ENCODE measurements around the gene CTXND2.
"Not testable (repeated sequence)": the region's sequence is repeated elsewhere in the genome, so short reads cannot be mapped to it uniquely, and the experiment has no call there.

Gene CTXND2

DNA sequence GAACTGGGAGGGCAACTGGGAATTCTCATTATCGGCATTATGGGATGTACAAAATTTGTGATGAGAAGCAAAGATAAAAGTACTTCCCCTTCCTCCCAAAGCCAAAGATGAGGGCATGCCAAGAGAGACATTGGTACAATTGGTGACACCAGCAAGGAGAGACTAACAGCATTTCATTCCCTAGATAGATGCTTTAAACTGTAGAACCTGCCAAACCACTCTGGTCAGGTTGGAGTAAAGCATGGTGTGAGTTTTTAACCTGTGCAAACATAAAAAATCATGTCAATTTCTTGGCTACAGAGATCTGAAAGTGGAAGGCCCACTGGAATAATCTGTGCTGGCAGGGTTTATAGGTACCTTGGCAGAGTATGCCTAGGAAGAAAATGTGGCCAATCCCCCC is 19.4 kb downstream of the CTXND2 start:
- no peaks in the 10 kb centered on the region for H3K27me3 Mint-ChIP-seq

DNA sequence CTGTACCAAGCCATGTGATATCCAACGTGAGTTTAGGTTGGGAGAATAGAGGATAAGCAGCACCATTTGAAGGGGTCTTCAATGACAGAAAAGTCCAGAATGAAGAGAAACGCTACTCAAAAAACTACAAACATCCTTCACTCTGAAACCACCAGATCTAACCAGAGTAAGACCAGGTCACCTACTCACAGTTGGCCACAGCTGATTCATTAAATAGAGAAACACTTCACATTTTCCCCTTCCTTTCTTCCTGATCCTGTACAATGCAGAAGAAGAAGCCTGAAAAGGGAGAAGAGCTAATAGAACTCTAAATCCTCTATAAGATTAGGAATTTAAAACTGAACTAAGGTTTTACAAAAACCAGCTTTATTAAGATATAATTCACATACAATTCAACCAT is 19.9 kb downstream of the CTXND2 start:
- Mint-ChIP-seq H3K9me3 (no peaks in the 10 kb centered on the region), H3K27ac (no peak overlapping the region), H3K4me3 (no peak overlapping the region), H3K4me1 (peaks cover 3% of the 10 kb centered on the region), H3K27me3 (no peaks in the 10 kb centered on the region), H3K36me3 (no peaks in the 10 kb centered on the region)
- DNase-seq (ENCODE audit: low spot score in 2 of 2) (no peak), ATAC-seq (ENCODE audit: low read depth) (no peak)

More for the DNA sequence above, 19.4 kb downstream of the CTXND2 start:
- Mint-ChIP-seq H3K9me3 (no peaks in the 10 kb centered on the region), H3K27ac (no peak overlapping the region), H3K36me3 (no peaks in the 10 kb centered on the region), H3K4me3 (no peak overlapping the region), H3K4me1 (peaks cover 3% of the 10 kb centered on the region)
- DNase-seq (ENCODE audit: low spot score in 2 of 2) (no peak), ATAC-seq (ENCODE audit: low read depth) (no peak)

DNA sequence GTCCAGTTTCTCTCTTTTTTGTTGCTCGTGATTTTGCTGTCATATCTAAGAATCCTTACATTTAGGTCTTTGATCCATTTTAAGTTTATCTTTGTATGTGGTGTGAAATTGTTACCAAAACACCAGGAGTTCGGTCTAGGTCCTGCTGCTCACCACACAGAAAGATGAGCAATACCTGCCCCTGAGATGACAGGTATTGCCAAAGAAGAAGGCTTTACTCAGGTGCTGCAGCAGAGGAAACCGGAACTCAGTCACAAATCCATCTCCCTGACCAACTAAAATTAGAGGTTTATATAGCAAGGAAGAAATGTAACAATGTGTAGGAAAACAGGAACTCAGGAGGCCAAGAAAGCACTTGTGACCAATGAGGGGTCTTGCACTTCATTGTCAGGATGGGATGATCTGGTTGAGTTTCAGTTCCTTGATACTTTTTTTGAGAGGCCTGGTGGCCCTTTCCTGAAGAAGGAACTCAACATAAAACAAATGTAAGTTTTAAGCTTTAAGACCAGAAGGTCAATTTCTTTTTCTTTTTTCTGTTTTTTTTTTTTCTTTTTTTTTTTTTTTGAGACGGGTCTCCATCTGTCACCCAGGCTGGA is 22.7 kb downstream of the CTXND2 start:
- ATAC-seq (ENCODE audit: low read depth) = peak; percentile 37
- Mint-ChIP-seq H3K9me3 (no peaks in the 10 kb centered on the region), H3K27ac (no peak overlapping the region)

DNA sequence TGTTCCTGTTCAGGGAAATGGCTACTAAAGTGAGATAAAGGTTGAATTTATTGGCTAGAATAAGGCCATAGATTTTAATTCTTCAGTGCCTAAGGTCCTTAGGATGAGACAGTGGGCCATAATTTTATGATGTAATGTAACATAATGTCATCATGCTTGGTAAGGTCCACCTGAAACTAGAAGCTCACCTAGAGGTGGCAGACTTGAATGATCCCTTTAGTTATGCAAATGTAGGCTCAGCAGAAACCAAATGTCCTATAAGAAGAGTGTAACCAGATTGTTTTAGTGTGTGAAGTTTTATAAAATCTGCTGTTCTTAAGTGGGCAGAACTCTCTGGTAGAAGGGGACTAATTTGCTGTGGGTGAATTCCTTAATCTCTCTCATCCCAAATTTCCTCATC is 25.7 kb downstream of the CTXND2 start:
- Mint-ChIP-seq H3K27ac (no peak overlapping the region), H3K4me1 (peaks cover 3% of the 10 kb centered on the region), H3K4me3 (no peak overlapping the region), H3K27me3 (no peaks in the 10 kb centered on the region), H3K9me3 (no peaks in the 10 kb centered on the region), H3K36me3 (no peaks in the 10 kb centered on the region)
- no peak for ATAC-seq (ENCODE audit: low read depth)
- DNase-seq (ENCODE audit: low spot score in 2 of 2) = no peak

More for the DNA sequence above, 22.7 kb downstream of the CTXND2 start:
- Mint-ChIP-seq H3K36me3 (no peaks in the 10 kb centered on the region), H3K27me3 (no peaks in the 10 kb centered on the region), H3K4me1 (peaks cover 3% of the 10 kb centered on the region), H3K4me3 (no peak overlapping the region)
- no peak for DNase-seq (ENCODE audit: low spot score in 2 of 2)

DNA sequence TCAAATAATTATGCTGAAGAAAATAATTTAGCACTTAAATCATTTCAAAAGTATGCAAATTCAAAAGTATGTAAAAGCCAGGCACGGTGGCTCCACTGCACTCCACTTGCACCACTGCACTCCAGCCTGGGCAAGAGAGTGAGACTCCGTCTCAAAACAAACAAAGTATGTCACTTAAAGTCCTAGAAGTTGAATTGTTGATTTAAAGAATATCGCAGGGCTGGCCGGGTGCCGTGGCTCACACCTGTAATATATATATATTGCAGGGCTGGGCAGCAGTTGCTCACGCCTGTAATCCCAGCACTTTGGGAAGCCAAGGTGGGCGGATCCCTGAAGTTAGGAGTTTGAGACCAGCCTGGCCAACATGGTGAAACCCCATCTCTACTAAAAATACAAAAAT is 30.5 kb downstream of the CTXND2 start:
- Mint-ChIP-seq H3K36me3 (no peaks in the 10 kb centered on the region), H3K4me3 (no peak overlapping the region), H3K4me1 (peaks cover 3% of the 10 kb centered on the region), H3K9me3 (no peaks in the 10 kb centered on the region), H3K27ac (no peak overlapping the region), H3K27me3 (no peaks in the 10 kb centered on the region)
- no peak for ATAC-seq (ENCODE audit: low read depth)
- DNase-seq (ENCODE audit: low spot score in 2 of 2) = no peak

DNA sequence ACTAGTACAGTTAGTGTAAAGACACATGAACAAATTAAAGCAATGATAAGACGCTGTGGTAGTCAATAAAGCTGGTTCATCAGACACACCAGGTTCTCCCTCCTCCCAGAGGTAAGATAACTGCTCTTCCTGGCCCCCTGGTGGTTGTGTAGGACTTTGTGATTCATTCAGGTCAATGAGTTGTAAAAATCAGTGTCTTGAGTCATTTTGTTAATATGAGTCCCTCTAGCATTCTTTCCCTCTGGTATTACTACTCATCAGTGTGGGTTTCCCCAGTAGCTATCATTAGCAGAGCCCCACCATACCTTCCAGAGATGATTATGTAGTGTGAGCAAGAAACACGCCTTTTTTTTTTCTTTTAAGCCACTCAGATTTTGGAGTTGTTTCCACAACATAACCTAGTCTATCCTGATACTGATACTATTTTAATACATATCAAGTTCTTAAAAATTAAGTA is 35.6 kb downstream of the CTXND2 start:
- ATAC-seq (ENCODE audit: low read depth) (peak; percentile 30), DNase-seq (ENCODE audit: low spot score in 2 of 2) (peak; percentile 56 to 71)
- Mint-ChIP-seq H3K27ac (no peak overlapping the region), H3K9me3 (no peaks in the 10 kb centered on the region), H3K4me3 (no peak overlapping the region), H3K36me3 (peaks cover 3% of the 10 kb centered on the region), H3K4me1 (peaks cover 11% of the 10 kb centered on the region), H3K27me3 (no peaks in the 10 kb centered on the region)

DNA sequence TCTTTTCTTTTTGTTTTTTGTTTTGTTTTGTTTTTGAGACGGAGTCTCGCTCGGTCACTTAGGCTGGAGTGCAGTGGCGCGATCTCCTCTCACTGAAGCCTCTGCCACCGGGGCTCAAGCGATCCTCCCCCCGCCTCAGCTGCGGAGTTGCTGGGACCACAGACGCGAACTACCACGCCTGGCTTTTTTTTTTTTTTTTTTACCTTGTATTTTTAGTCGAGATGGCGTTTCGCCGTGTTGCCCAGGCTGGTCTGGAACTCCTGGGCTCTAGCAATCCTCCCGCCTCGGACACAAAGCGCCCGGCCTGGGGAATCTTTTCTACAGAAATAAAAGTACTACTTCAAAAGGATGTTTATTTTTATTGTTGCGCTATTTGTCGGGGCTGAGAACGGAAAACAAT is 38.1 kb downstream of the CTXND2 start:
- DNase-seq (ENCODE audit: low spot score in 2 of 2) (no peak), ATAC-seq (ENCODE audit: low read depth) (no peak)
- Mint-ChIP-seq H3K9me3 (no peaks in the 10 kb centered on the region), H3K4me3 (peak overlapping the region; percentile 95), H3K36me3 (peaks cover 16% of the 10 kb centered on the region), H3K27ac (peak overlapping the region; percentile 96), H3K4me1 (peaks cover 13% of the 10 kb centered on the region), H3K27me3 (no peaks in the 10 kb centered on the region)

DNA sequence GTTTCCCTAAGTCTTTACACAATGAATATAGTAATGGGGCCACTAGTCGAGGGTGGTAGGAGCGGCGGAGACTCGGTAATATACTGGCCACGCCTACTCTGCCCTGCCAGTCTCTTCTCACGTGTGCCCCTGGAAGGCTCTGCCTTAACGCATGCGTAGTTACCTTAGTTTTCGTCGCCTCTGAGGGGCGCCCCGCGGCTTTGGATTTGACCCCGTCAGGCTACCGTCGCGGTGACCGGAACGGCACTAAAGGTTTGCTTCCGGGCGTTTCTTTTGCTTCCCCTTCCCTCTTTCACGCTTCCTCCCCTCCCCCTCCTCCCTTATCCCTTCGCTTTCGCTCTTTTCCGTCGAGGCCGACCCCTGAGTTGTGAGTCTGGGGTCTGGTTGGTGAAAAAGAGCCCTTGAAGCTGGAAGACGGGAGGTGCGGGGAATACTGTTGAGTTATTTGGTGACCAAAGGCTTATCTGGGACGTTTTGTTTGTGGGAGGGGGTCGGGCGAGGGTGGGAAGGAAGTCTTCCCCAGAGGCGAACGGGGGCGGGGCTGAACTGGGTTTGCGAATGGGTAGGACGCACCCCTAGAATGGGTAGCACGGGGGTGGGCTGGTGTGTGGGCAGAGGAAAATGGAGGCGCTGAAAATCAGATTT is 39.3 kb downstream of the CTXND2 start, which contains the start of gene SETDB1:
Gene SETDB1, plus strand, starts transcription at position 267 of the 645 bp plus-strand sequence. CDS start 1,352 bp downstream, outside the sequence.
- DNase-seq (ENCODE audit: low spot score in 2 of 2) = peak; percentile 75 to 91
- H3K9me3 Mint-ChIP-seq = no peaks in the 10 kb centered on the region
- ATAC-seq (ENCODE audit: low read depth) = peak; percentile 94
- H3K27ac Mint-ChIP-seq = peak within 1 kb of the TSS; percentile 96
- H3K27me3 Mint-ChIP-seq = no peaks in the 10 kb centered on the region
- H3K36me3 Mint-ChIP-seq = peaks cover 23% of the 10 kb centered on the region
- peak within 1 kb of the TSS; percentile 95 for H3K4me3 Mint-ChIP-seq
- peaks cover 13% of the 10 kb centered on the region for H3K4me1 Mint-ChIP-seq

DNA sequence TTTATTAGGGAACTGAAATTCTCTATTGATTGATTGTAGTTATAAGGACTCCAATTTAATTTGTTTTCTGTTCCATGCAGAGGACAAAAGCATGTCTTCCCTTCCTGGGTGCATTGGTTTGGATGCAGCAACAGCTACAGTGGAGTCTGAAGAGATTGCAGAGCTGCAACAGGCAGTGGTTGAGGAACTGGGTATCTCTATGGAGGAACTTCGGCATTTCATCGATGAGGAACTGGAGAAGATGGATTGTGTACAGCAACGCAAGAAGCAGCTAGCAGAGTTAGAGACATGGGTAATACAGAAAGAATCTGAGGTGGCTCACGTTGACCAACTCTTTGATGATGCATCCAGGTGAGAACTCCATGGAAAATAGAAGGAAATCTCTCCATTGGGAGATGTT is 40.7 kb downstream of the CTXND2 start:
- Mint-ChIP-seq H3K4me3 (peak overlapping the region; percentile 95), H3K4me1 (peaks cover 8% of the 10 kb centered on the region), H3K27me3 (no peaks in the 10 kb centered on the region), H3K36me3 (peaks cover 33% of the 10 kb centered on the region), H3K9me3 (peaks cover 2% of the 10 kb centered on the region), H3K27ac (no peak overlapping the region)
- no peak for ATAC-seq (ENCODE audit: low read depth)
- no peak for DNase-seq (ENCODE audit: low spot score in 2 of 2)

DNA sequence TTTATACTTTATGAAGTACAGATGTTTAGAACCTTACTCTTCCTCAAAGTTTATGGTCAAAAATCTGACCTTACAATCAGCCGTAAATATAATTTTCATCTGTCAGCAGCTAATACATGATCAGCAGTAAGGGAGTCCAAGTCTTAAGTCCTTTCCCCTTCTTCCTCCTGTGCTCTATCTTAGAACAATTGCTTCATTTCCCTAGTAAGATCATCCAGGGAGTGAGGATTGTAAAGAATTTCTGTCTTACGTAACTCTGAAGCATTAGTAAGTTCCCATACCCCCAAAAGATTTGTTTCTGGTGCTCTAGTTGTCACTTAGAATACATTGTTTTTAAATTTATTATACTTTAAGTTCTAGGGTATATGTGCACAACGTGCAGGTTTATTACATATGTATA is 41.4 kb downstream of the CTXND2 start:
- H3K27me3 Mint-ChIP-seq = no peaks in the 10 kb centered on the region
- DNase-seq (ENCODE audit: low spot score in 2 of 2) (no peak), ATAC-seq (ENCODE audit: low read depth) (no peak)
- no peak overlapping the region for H3K4me3 Mint-ChIP-seq
- peaks cover 6% of the 10 kb centered on the region for H3K4me1 Mint-ChIP-seq
- no peak overlapping the region for H3K27ac Mint-ChIP-seq
- peaks cover 2% of the 10 kb centered on the region for H3K9me3 Mint-ChIP-seq
- H3K36me3 Mint-ChIP-seq = peaks cover 36% of the 10 kb centered on the region

DNA sequence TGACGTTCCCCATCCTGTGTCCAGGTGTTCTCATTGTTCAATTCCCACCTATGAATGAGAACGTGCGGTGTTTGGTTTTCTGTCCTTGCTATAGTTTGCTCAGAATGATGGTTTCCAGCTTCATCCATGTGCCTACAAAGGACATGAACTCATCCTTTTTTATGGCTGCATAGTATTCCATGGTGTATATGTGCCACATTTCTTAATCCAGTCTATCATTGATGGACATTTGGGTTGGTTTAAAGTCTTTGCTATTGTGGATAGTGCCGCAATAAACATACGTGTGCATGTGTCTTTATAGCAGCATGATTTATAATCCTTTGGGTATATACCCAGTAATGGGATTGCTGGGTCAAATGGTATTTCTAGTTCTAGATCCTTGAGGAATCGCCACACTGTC is 41.8 kb downstream of the CTXND2 start:
- not testable (repeated sequence) for DNase-seq (ENCODE audit: low spot score in 2 of 2); H3K4me1 Mint-ChIP-seq; H3K27me3 Mint-ChIP-seq; H3K9me3 Mint-ChIP-seq; H3K4me3 Mint-ChIP-seq; H3K27ac Mint-ChIP-seq; ATAC-seq (ENCODE audit: low read depth)
- H3K36me3 Mint-ChIP-seq = peaks cover 36% of the 10 kb centered on the region

DNA sequence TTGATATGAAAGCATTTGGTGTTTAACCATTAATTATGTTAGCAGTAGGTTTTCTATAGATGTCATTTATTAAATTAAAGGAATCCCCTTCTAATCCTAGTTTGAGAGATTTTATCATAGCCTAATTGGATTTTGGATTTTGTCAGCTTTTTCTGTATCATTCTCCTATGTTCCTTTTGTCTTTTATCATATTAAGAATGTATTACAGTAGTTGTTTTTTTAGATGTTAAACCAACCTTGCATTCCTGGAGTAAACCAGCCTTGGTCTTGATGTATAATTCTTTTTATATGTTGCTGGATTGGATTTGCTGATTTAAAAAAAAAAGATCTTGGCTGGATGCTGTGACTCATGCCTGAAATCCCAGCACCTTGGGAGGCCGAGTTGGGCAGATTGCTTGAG is 44.8 kb downstream of the CTXND2 start:
- Mint-ChIP-seq H3K4me3 (no peak overlapping the region), H3K4me1 (peaks cover 11% of the 10 kb centered on the region), H3K27ac (no peak overlapping the region), H3K27me3 (no peaks in the 10 kb centered on the region), H3K36me3 (peaks cover 47% of the 10 kb centered on the region), H3K9me3 (peaks cover 2% of the 10 kb centered on the region)
- DNase-seq (ENCODE audit: low spot score in 2 of 2) (no peak), ATAC-seq (ENCODE audit: low read depth) (no peak)

DNA sequence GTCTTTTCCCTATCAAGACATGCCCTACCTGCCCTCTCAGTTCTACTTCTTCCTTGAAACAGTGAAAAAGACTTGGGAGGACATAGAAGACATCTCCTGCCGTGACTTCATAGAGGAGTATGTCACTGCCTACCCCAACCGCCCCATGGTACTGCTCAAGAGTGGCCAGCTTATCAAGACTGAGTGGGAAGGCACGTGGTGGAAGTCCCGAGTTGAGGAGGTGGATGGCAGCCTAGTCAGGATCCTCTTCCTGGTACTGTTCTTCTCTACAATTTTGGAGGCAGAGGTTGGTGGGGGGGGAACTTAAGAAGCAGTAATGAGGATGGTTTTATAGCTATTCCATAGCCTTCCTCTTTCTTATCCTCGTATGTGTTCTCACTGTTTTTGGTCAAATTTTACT is 57.9 kb downstream of the CTXND2 start:
- H3K36me3 Mint-ChIP-seq = peaks cover 42% of the 10 kb centered on the region

DNA sequence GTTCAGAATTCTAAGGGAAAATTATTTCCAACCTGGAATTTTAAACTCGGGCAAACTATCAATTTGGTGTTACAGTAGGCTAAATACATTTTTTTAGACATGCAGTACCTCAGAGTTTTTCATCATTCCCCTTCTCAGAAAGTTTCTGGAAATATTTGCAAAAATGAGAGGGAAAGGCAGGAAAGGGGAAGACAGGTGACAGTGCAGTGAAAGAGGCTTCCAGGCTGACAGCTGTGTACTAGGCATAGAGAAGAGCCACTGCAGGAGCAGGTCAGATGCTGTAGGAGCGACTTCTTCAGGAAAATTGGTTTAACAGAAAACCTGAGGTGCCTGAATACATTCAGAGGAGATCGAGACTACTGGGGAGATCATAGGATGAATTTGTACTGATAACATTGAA is 67.8 kb downstream of the CTXND2 start:
- H3K27me3 Mint-ChIP-seq = no peaks in the 10 kb centered on the region
- H3K4me1 Mint-ChIP-seq = peaks cover 2% of the 10 kb centered on the region
- no peak overlapping the region for H3K4me3 Mint-ChIP-seq
- H3K27ac Mint-ChIP-seq = no peak overlapping the region
- DNase-seq (ENCODE audit: low spot score in 2 of 2) (no peak), ATAC-seq (ENCODE audit: low read depth) (no peak)
- no peaks in the 10 kb centered on the region for H3K9me3 Mint-ChIP-seq
- H3K36me3 Mint-ChIP-seq = peaks cover 39% of the 10 kb centered on the region

More for the DNA sequence above, 57.9 kb downstream of the CTXND2 start:
- Mint-ChIP-seq H3K4me3 (no peak overlapping the region), H3K27ac (peak overlapping the region; percentile 73), H3K27me3 (no peaks in the 10 kb centered on the region), H3K4me1 (no peaks in the 10 kb centered on the region), H3K9me3 (no peaks in the 10 kb centered on the region)
- DNase-seq (ENCODE audit: low spot score in 2 of 2) (no peak), ATAC-seq (ENCODE audit: low read depth) (no peak)

DNA sequence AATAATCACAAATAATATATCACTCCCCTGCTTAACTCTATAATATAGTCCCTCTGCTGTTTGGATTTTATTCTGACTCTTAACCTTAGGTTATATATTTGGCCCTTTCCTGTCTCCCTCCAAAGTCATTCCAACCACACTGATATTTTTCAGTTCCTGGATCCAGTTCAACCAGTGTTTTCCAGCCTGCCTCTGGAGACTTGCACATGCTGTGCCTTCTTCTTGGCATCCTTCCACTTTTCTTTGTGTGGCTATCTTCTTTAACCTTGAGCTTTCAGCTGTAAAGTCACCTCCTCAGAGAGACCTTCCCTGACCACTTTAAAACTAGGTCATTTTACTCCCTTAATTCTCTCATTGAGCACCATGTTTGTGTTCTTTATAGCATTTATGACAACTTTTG is 68.3 kb downstream of the CTXND2 start:
- Mint-ChIP-seq H3K9me3 (no peaks in the 10 kb centered on the region), H3K4me1 (peaks cover 2% of the 10 kb centered on the region), H3K27ac (no peak overlapping the region), H3K4me3 (no peak overlapping the region), H3K36me3 (peaks cover 40% of the 10 kb centered on the region), H3K27me3 (no peaks in the 10 kb centered on the region)
- ATAC-seq (ENCODE audit: low read depth) (no peak), DNase-seq (ENCODE audit: low spot score in 2 of 2) (no peak)
